NCI-H2227 (cell line): ENCODE data around the gene PLXNC1.

Experiments
- DNase-seq: peaks from one replicate; lab custom pipeline; 2025; ENCODE audit not compliant: unreplicated experiment; lab: John Stamatoyannopoulos, UW

PLXNC1 gene

GRCh38 chr12:94262228-94263010, 114.0 kb downstream of the PLXNC1 start:
- peak; percentile 88 for DNase-seq

GRCh38 chr12:94263011-94263811, 114.8 kb downstream of the PLXNC1 start:
- no peak for DNase-seq

GRCh38 chr12:94263905-94264561, 115.7 kb downstream of the PLXNC1 start:
- DNase-seq: peak; percentile 25

GRCh38 chr12:94264736-94265485, 116.5 kb downstream of the PLXNC1 start:
- no peak for DNase-seq

- no peak for DNase-seq
Observed at GRCh38 chr12:94265539-94265938, 117.2 kb downstream of the PLXNC1 start.

- no peak for DNase-seq
Observed at GRCh38 chr12:94265966-94266745, 117.8 kb downstream of the PLXNC1 start.

GRCh38 chr12:94266796-94267536, 118.6 kb downstream of the PLXNC1 start:
- no peak for DNase-seq

GRCh38 chr12:94267537-94267872, 119.1 kb downstream of the PLXNC1 start:
- DNase-seq: no peak

- no peak for DNase-seq
Observed at GRCh38 chr12:94267921-94268471, 119.6 kb downstream of the PLXNC1 start.

- no peak for DNase-seq
Observed at GRCh38 chr12:94269316-94269999, 121.1 kb downstream of the PLXNC1 start.

GRCh38 chr12:94271351-94271750, 123.0 kb downstream of the PLXNC1 start:
- no peak for DNase-seq

- no peak for DNase-seq
Observed at GRCh38 chr12:94272280-94272679, 123.9 kb downstream of the PLXNC1 start.

- no peak for DNase-seq
Observed at GRCh38 chr12:94273272-94273671, 124.9 kb downstream of the PLXNC1 start.

- DNase-seq: no peak
Observed at GRCh38 chr12:94276725-94277124, 128.3 kb downstream of the PLXNC1 start.

GRCh38 chr12:94277426-94278000, 129.1 kb downstream of the PLXNC1 start:
- DNase-seq: no peak

- no peak for DNase-seq
Observed at GRCh38 chr12:94280063-94280462, 131.7 kb downstream of the PLXNC1 start.

GRCh38 chr12:94282675-94283074, 134.3 kb downstream of the PLXNC1 start:
- no peak for DNase-seq

- no peak for DNase-seq
Observed at GRCh38 chr12:94284046-94284445, 135.7 kb downstream of the PLXNC1 start.
